DND-41 (cell line): ENCODE measurements around the gene SDHC.
"Not testable (repeated sequence)": the region's sequence is repeated elsewhere in the genome, so short reads cannot be mapped to it uniquely, and the experiment has no call there.

Source experiments
- ATAC-seq: fragments of 200-7000 bp; cut with Tn5 transposase; 3 replicates; pipeline ENCODE4 v1.9.1; 2021; ENCODE audit warnings: low read depth; ENCODE audit not compliant: insufficient read depth
- DNase-seq: peaks from one replicate; pipeline ENCODE4 v3.0.0-alpha.2; 2020
- H2AFZ ChIP-seq: 2 replicates; pipeline ENCODE4 v1.6.0; 2012; ENCODE audit warnings: low read depth, low read length
- H3K27ac ChIP-seq: 2 replicates; pipeline ENCODE4 v1.5.1; 2012; ENCODE audit warnings: low read length, inconsistent platforms
- H3K27me3 ChIP-seq: fragments of 200-600 bp; sonication (generic); 2 replicates; pipeline ENCODE4 v1.6.0; 2012; ENCODE audit warnings: low read length, mild to moderate bottlenecking, inconsistent platforms; ENCODE audit not compliant: insufficient read depth, poor library complexity
- H3K36me3 ChIP-seq: 2 replicates; pipeline ENCODE4 v1.5.1; 2012; ENCODE audit warnings: low read length, inconsistent platforms; ENCODE audit not compliant: insufficient read depth
- H3K4me1 ChIP-seq: 2 replicates; pipeline ENCODE4 v1.5.1; 2012; ENCODE audit warnings: mild to moderate bottlenecking, low read length; ENCODE audit not compliant: insufficient read depth
- H3K4me2 ChIP-seq: 2 replicates; pipeline ENCODE4 v1.6.0; 2012; ENCODE audit warnings: mild to moderate bottlenecking, moderate library complexity, low read length, inconsistent platforms; ENCODE audit not compliant: insufficient read depth
- H3K4me3 ChIP-seq, 2 experiments: fragments of 200-600 bp in 1 of 2; shearing (Covaris generic) in 1 of 2; 2 replicates each; pipeline ENCODE4 v1.5.1; 2012 to 2016; ENCODE audit warnings: inconsistent platforms in 2 of 2, low read length in 2 of 2, mild to moderate bottlenecking in 2 of 2, low read depth in 1 of 2, moderate library complexity in 1 of 2
- H3K79me2 ChIP-seq: 2 replicates; pipeline ENCODE4 v1.6.0; 2012; ENCODE audit warnings: low read length, inconsistent platforms; ENCODE audit not compliant: insufficient read depth
- H3K9ac ChIP-seq: 2 replicates; pipeline ENCODE4 v1.6.0; 2012; ENCODE audit warnings: low read depth, mild to moderate bottlenecking, inconsistent platforms, low read length, moderate library complexity
- H3K9me3 ChIP-seq: 2 replicates; pipeline ENCODE4 v1.5.1; 2012; ENCODE audit warnings: low read length, moderate library complexity, mild to moderate bottlenecking, inconsistent platforms; ENCODE audit not compliant: insufficient read depth, severe bottlenecking
- H4K20me1 ChIP-seq: 2 replicates; pipeline ENCODE4 v1.6.0; 2012; ENCODE audit warnings: low read length; ENCODE audit not compliant: insufficient read depth
- CTCF ChIP-seq: IDR thresholded peaks from 2 replicates; pipeline ENCODE4 v1.5.1; 2012; ENCODE audit warnings: borderline replicate concordance, low read length, moderate library complexity, mild to moderate bottlenecking; ENCODE audit not compliant: poor library complexity, severe bottlenecking; ENCODE audit errors: extremely low read depth
- EZH2 ChIP-seq: IDR thresholded peaks from 3 replicates; pipeline ENCODE4 v1.6.1; 2012; ENCODE audit warnings: borderline replicate concordance, low read depth, mild to moderate bottlenecking, moderate library complexity, low read length, inconsistent platforms; ENCODE audit not compliant: severe bottlenecking

SDHC gene

DNA sequence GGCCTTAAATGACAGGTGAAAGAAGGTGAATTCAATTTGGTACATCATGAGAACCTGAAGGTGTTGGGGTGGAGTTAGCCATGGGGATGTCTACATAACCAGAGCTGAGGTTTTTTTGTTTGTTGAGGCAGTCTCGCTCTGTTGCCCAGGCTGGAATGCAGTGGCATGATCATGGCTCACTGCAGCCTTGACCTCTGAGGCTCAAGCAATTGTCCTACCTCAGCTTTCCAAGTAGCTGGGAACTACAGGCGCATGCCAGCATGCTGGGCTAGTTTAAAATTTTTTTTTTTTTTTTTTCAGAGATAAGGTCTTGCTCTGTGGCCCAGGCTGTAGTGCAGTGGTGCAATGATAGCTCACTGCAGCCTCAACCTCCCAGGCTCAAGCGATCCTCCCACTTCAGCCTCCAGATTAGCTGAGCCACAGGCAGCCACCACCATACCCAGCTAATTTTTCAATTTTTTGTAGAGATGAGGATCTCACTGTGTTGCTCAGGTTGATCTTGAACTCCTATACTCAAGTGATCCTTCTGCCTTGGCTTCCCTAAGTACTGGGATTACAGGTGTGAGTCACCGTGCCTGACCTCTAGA, 2.5 kb upstream of the SDHC start:
- Histone ChIP-seq H4K20me1 (no peaks in the 10 kb centered on the region), H3K4me1 (peaks cover 42% of the 10 kb centered on the region), H3K27ac (no peak overlapping the region), H3K79me2 (peaks cover 25% of the 10 kb centered on the region), H3K36me3 (no peaks in the 10 kb centered on the region), H3K4me3 (no peak overlapping the region), H3K27me3 (no peaks in the 10 kb centered on the region), H3K4me2 (no peak overlapping the region), H3K9ac (no peak overlapping the region), H2AFZ (no peak overlapping the region), H3K9me3 (no peaks in the 10 kb centered on the region)
- TF ChIP-seq CTCF: no peak
- no peak for TF ChIP-seq EZH2
- no peak for DNase-seq
- ATAC-seq: no peak

DNA sequence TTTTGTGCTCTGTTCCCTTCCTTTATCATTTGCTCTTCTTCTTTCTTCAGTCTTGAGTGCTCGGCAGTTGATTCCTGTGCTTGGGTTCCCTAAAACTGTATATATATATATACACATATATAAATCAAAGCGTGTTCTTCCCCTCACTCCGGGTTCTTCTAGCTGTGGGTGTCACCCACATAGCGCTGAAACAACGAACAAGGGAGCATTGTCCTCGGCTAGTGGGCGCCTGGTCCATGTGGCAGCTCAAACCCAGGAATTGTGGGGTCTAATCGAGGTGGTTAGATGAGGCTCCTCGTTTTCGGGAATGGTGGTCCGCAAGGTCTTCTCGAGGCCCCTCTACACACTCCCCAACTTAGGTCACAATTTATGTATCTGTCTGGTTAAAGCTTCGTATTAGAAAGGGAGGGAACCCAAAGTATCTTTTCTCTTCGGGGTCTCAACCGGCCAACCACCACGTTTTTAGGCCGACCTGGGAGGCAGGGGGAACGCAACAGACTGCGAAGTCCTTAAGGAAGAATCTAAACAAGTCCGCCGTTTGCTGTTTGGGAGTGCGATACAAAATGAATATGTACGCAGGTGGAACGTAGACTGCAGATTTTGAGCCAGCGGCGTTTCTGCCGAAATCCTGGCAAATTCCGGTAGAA, 504 bp upstream of the SDHC start:
- DNase-seq (no peak), ATAC-seq (no peak)
- peak overlapping the region; percentile 93 to 94; a peak in 3 of 4 replicates for H3K4me3 ChIP-seq
- peak overlapping the region; percentile 95 for H2AFZ ChIP-seq
- TF ChIP-seq CTCF (no peak), EZH2 (no peak)
- no peaks in the 10 kb centered on the region for H3K9me3 ChIP-seq
- H3K4me1 ChIP-seq: peaks cover 25% of the 10 kb centered on the region
- H3K27ac ChIP-seq: peak overlapping the region; percentile 91
- H3K36me3 ChIP-seq: peaks cover 5% of the 10 kb centered on the region; the same call in 1 of the 2 replicates
- no peaks in the 10 kb centered on the region for H3K27me3 ChIP-seq
- H4K20me1 ChIP-seq: no peaks in the 10 kb centered on the region
- peak overlapping the region; percentile 89 for H3K9ac ChIP-seq
- peaks cover 29% of the 10 kb centered on the region for H3K79me2 ChIP-seq
- H3K4me2 ChIP-seq: peak overlapping the region; percentile 89

- DNase-seq, H3K9ac ChIP-seq, H3K27ac ChIP-seq, ATAC-seq, H2AFZ ChIP-seq, H3K27me3 ChIP-seq, H4K20me1 ChIP-seq, H3K36me3 ChIP-seq, H3K4me3 ChIP-seq, H3K9me3 ChIP-seq: not testable (repeated sequence)
- Histone ChIP-seq H3K4me1 (peaks cover 25% of the 10 kb centered on the region), H3K79me2 (peaks cover 38% of the 10 kb centered on the region), H3K4me2 (peak overlapping the region; percentile 89)
These were observed 1.9 kb downstream of the SDHC start for GRCh38 chr1:161315841-161316674.

DNA sequence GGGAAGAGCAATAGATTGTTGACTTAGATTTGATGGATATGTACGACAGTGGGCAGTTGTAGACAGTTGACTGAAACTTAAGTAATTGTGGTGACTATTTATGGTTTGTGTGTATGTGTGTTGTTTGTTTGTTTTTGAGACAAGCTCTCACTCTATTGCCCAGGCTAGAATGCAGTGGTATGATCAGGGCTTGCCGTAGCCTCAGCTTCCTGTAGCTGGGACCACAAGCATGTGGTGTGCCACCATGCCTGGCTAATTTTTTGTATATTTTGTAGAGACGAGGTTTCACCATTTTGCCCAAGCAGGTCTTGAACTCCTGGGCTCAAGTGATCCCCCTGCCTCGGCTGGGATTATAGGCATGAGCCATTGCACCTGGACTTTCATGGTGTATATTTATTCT, 9.8 kb downstream of the SDHC start:
- TF ChIP-seq CTCF: no peak
- TF ChIP-seq EZH2: no peak
- Histone ChIP-seq H3K36me3 (peaks cover 40% of the 10 kb centered on the region), H3K4me2 (no peak overlapping the region), H3K9ac (no peak overlapping the region), H4K20me1 (no peaks in the 10 kb centered on the region), H3K9me3 (no peaks in the 10 kb centered on the region), H3K4me3 (no peak overlapping the region), H3K4me1 (no peaks in the 10 kb centered on the region), H3K27ac (no peak overlapping the region), H3K27me3 (no peaks in the 10 kb centered on the region), H3K79me2 (peaks cover 14% of the 10 kb centered on the region; the same call in 1 of the 2 replicates), H2AFZ (no peak overlapping the region)
- peak; percentile 60; the same call in 2 of the 3 replicates for ATAC-seq
- DNase-seq: no peak
